Measurements from ENCODE around the gene CLDND1.

GRCh38 chr3:98534734-98535133 is 12.0 kb upstream of the CLDND1 start:
- no peak for TF ChIP-seq CTCF (IDR thresholded peaks at IDR 0.05)
- no peak for TF ChIP-seq REST (IDR thresholded peaks at IDR 0.05; ENCODE audit: insufficient read depth in 1 of 2, low read depth in 2 of 2, low read length in 1 of 2)

All from Panc1 (cell line).